Endodermal cell (in vitro differentiated cells): ENCODE measurements around the gene DMBT1. TPM values are rescaled to one million over a fixed set of nuclear protein-coding genes. Genes with fewer than 3 reads are reported as not detected.

Experiments used
- DNase-seq: peaks from one replicate; pipeline ENCODE4 v3.0.0-alpha.2; 2017
- H3K27ac ChIP-seq: 2 replicates; pipeline ENCODE4 v1.5.1; 2013; ENCODE audit warnings: mild to moderate bottlenecking, low read depth, low read length, moderate library complexity
- H3K27me3 ChIP-seq: 2 replicates; pipeline ENCODE4 v1.6.1; 2013; ENCODE audit warnings: mild to moderate bottlenecking, low read length, moderate library complexity; ENCODE audit not compliant: insufficient read depth, control insufficient read depth, poor library complexity, severe bottlenecking
- H3K36me3 ChIP-seq: 2 replicates; pipeline ENCODE4 v1.7.0; 2013; ENCODE audit warnings: mild to moderate bottlenecking, low read length, moderate library complexity; ENCODE audit not compliant: control insufficient read depth, insufficient read depth
- H3K4me1 ChIP-seq: one replicate; pipeline ENCODE4 v1.7.0; 2013; ENCODE audit warnings: low read length; ENCODE audit not compliant: control insufficient read depth, insufficient read depth
- H3K4me3 ChIP-seq: 2 replicates; pipeline ENCODE4 v1.5.1; 2013; ENCODE audit warnings: mild to moderate bottlenecking, low read length, moderate library complexity
- H3K9ac ChIP-seq: 2 replicates; pipeline ENCODE4 v1.6.1; 2013; ENCODE audit warnings: mild to moderate bottlenecking, low read length, moderate library complexity; ENCODE audit not compliant: poor library complexity, severe bottlenecking; ENCODE audit errors: extremely low read depth
- H3K9me3 ChIP-seq: 2 replicates; pipeline ENCODE4 v1.6.1; 2013; ENCODE audit warnings: mild to moderate bottlenecking, low read length, moderate library complexity; ENCODE audit not compliant: control insufficient read depth
- H3K27ac Mint-ChIP-seq: 2 replicates; pipeline ENCODE4 v1.8.0; 2020; ENCODE audit warnings: mixed read lengths
- H3K27me3 Mint-ChIP-seq: 2 replicates; pipeline ENCODE4 v1.8.0; 2021; ENCODE audit warnings: mild to moderate bottlenecking, mixed read lengths; ENCODE audit not compliant: insufficient read depth
- H3K36me3 Mint-ChIP-seq: 2 replicates; pipeline ENCODE4 v1.8.0; 2020; ENCODE audit warnings: low read depth, mixed read lengths
- H3K4me1 Mint-ChIP-seq: 2 replicates; pipeline ENCODE4 v1.8.0; 2020; ENCODE audit warnings: mixed read lengths
- H3K4me3 Mint-ChIP-seq: 2 replicates; pipeline ENCODE4 v1.8.0; 2020; ENCODE audit warnings: mild to moderate bottlenecking, moderate library complexity, mixed read lengths
- H3K9me3 Mint-ChIP-seq: 2 replicates; pipeline ENCODE4 v1.8.0; 2020; ENCODE audit warnings: mild to moderate bottlenecking, mixed read lengths
- WGBS, 2 experiments: methylation state at CpG; one replicate each; pipeline versions ENCODE4 v1.1.5 to v1.1.7; 2013; ENCODE audit warnings: missing lambda C conversion rate in 2 of 2, mixed read lengths in 1 of 2; ENCODE audit not compliant: insufficient coverage in 1 of 2, insufficient read length in 1 of 2; 5-methylcytosine and 5-hydroxymethylcytosine counted together
- total RNA-seq, 2 donors: library from RNA; stranded (reverse); fragmentation: NEBNext Ultra II Directional in 1 of 2; extraction: Animal tissue kit (Norgen Biotek cat#: 25700) in 1 of 2; gene quantifications; 2 replicates in 1 of 2; 3 replicates in 1 of 2; pipeline ENCODE4 v1.2.1, GENCODE V29; 2021
- TF ChIP-seq, protein P1 (sequence below): fragments of 200-600 bp; sonication (generic); conservative IDR thresholded peaks from 2 replicates; pipeline ENCODE4 v1.5.0; 2021; ENCODE audit warnings: antibody characterized with exemption, mild to moderate bottlenecking

The DMBT1 gene
- total RNA-seq, 2 donors from 2014 or later, result not detected

- H3K9me3 ChIP-seq, result no peaks in the 10 kb centered on the region
- no peak overlapping the region for H3K9ac ChIP-seq
- no peaks in the 10 kb centered on the region for H3K4me1 Mint-ChIP-seq
- no peaks in the 10 kb centered on the region for H3K36me3 ChIP-seq
- H3K27me3 ChIP-seq, result peaks cover 84% of the 10 kb centered on the region
- no peak for DNase-seq
- no peak overlapping the region for H3K27ac Mint-ChIP-seq
- TF ChIP-seq, protein P1, sequence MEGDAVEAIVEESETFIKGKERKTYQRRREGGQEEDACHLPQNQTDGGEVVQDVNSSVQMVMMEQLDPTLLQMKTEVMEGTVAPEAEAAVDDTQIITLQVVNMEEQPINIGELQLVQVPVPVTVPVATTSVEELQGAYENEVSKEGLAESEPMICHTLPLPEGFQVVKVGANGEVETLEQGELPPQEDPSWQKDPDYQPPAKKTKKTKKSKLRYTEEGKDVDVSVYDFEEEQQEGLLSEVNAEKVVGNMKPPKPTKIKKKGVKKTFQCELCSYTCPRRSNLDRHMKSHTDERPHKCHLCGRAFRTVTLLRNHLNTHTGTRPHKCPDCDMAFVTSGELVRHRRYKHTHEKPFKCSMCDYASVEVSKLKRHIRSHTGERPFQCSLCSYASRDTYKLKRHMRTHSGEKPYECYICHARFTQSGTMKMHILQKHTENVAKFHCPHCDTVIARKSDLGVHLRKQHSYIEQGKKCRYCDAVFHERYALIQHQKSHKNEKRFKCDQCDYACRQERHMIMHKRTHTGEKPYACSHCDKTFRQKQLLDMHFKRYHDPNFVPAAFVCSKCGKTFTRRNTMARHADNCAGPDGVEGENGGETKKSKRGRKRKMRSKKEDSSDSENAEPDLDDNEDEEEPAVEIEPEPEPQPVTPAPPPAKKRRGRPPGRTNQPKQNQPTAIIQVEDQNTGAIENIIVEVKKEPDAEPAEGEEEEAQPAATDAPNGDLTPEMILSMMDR, result no peak
- no peaks in the 10 kb centered on the region for H3K4me1 ChIP-seq
- no peak overlapping the region for H3K4me3 ChIP-seq
- H3K27ac ChIP-seq, result no peak overlapping the region
- peaks cover 6% of the 10 kb centered on the region for H3K9me3 Mint-ChIP-seq
- H3K36me3 Mint-ChIP-seq, result no peaks in the 10 kb centered on the region
- 88% methylated on average over 4 to 6 of the region's 6 CpGs for WGBS, 2 experiments
- no peak overlapping the region for H3K4me3 Mint-ChIP-seq
- peaks cover 44% of the 10 kb centered on the region for H3K27me3 Mint-ChIP-seq
Observed at GRCh38 chr10:122532601-122533296, 27.8 kb upstream of the DMBT1 start.

GRCh38 chr10:122537545-122537944 lies 23.0 kb upstream of the DMBT1 start:
- no peak overlapping the region for H3K4me3 ChIP-seq
- TF ChIP-seq, protein P1, result no peak
- no peak overlapping the region for H3K27ac ChIP-seq
- H3K36me3 ChIP-seq, result no peaks in the 10 kb centered on the region
- no peaks in the 10 kb centered on the region for H3K4me1 ChIP-seq
- no peaks in the 10 kb centered on the region for H3K4me1 Mint-ChIP-seq
- H3K27me3 ChIP-seq, result peaks cover 84% of the 10 kb centered on the region
- H3K9me3 ChIP-seq, result no peaks in the 10 kb centered on the region
- no peak overlapping the region for H3K4me3 Mint-ChIP-seq
- H3K27ac Mint-ChIP-seq, result no peak overlapping the region
- DNase-seq, result no peak
- H3K9me3 Mint-ChIP-seq, result peaks cover 6% of the 10 kb centered on the region
- H3K27me3 Mint-ChIP-seq, result peaks cover 40% of the 10 kb centered on the region
- H3K36me3 Mint-ChIP-seq, result no peaks in the 10 kb centered on the region
- WGBS, 2 experiments, result 80 to 89% methylated on average over 1 to 2 of the region's 2 CpGs
- H3K9ac ChIP-seq, result no peak overlapping the region

DNA sequence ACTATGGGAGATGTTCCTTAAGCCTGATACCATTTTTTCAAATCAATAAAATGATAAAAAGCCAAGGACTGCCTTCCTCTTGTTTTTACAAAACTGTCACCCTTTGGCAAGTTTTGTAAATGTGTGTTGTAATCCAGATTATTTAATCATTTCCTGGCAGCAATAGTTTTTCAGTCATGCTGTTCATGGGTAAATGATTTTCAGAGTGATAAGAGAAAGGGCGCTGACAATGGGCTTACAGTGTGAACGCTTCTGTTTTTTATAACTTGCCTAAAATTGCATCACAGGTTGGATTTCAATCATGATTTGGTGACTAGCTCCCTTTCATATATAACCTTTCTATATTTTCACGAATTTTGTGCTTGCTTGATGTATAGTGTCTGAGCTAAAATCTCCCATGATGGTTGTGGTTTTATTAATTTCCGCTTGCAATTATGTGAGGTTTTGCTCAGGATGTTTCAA lies 19.0 kb upstream of the DMBT1 start:
- Histone ChIP-seq H3K4me1 (no peaks in the 10 kb centered on the region), H3K9me3 (no peaks in the 10 kb centered on the region), H3K9ac (no peak overlapping the region), H3K27me3 (peaks cover 91% of the 10 kb centered on the region), H3K4me3 (no peak overlapping the region), H3K27ac (no peak overlapping the region), H3K36me3 (no peaks in the 10 kb centered on the region)
- no peak overlapping the region for H3K4me3 Mint-ChIP-seq
- TF ChIP-seq, protein P1, result no peak
- no peak for DNase-seq
- no peaks in the 10 kb centered on the region for H3K4me1 Mint-ChIP-seq
- H3K36me3 Mint-ChIP-seq, result no peaks in the 10 kb centered on the region
- H3K27me3 Mint-ChIP-seq, result peaks cover 75% of the 10 kb centered on the region
- peaks cover 6% of the 10 kb centered on the region for H3K9me3 Mint-ChIP-seq
- WGBS, 2 experiments, result 93 to 98% methylated on average over 3 to 4 of the region's 4 CpGs
- H3K27ac Mint-ChIP-seq, result no peak overlapping the region
